ENCODE measurements around the gene UVSSA.

Gene UVSSA

GRCh38 chr4:1316537-1317168, 30.4 kb upstream of the UVSSA start:
- no peak for DNase-seq

GRCh38 chr4:1317177-1318045, 29.6 kb upstream of the UVSSA start:
- DNase-seq, result no peak

GRCh38 chr4:1318046-1318375, 29.0 kb upstream of the UVSSA start:
- DNase-seq, result no peak

- DNase-seq, result no peak
Measured at GRCh38 chr4:1318488-1319213, 28.4 kb upstream of the UVSSA start.

- DNase-seq, result no peak
Measured at GRCh38 chr4:1321486-1321885, 25.5 kb upstream of the UVSSA start.

- DNase-seq, result no peak
Measured at GRCh38 chr4:1321946-1322650, 24.9 kb upstream of the UVSSA start.

GRCh38 chr4:1323280-1323634, 23.8 kb upstream of the UVSSA start:
- no peak for DNase-seq

- peak; percentile 92 for DNase-seq
Measured at GRCh38 chr4:1323635-1324442, 23.2 kb upstream of the UVSSA start.

GRCh38 chr4:1324443-1325175, 22.4 kb upstream of the UVSSA start:
- peak; percentile 21 for DNase-seq

- no peak for DNase-seq
Measured at GRCh38 chr4:1325176-1325480, 21.9 kb upstream of the UVSSA start.

GRCh38 chr4:1325681-1326635, 21.1 kb upstream of the UVSSA start:
- DNase-seq, result no peak

- no peak for DNase-seq
Measured at GRCh38 chr4:1326751-1327525, 20.1 kb upstream of the UVSSA start.

GRCh38 chr4:1327526-1328266, 19.3 kb upstream of the UVSSA start:
- no peak for DNase-seq

GRCh38 chr4:1328267-1329155, 18.5 kb upstream of the UVSSA start:
- no peak for DNase-seq

- DNase-seq, result peak; percentile 67
Measured at GRCh38 chr4:1329408-1330371, 17.3 kb upstream of the UVSSA start.

- DNase-seq, result no peak
Measured at GRCh38 chr4:1330761-1331590, 16.0 kb upstream of the UVSSA start.

Data from NCI-H226 (cell line).